PC-9 (cell line): ENCODE results near the gene SLCO4A1. TPM values are rescaled to one million over a fixed set of nuclear protein-coding genes. Genes with fewer than 3 reads are reported as not detected.

Source experiments
- BruUV-seq: library from RNA; stranded (reverse); fragments of 400-500 nt; replicated peaks from 2 replicates; lab custom pipeline; 2021; lab: Mats Ljungman, UMichigan
- CTCF ChIA-PET: fragments of 300-600 bp; sonication (Branson Sonifier 250); formaldehyde crosslinking; loops from one replicate; lab custom pipeline; 2022; ENCODE audit warnings: antibody characterized with exemption; lab: Charles Lee
- POLR2A ChIA-PET: fragments of 300-600 bp; sonication (Branson Sonifier 250); formaldehyde crosslinking; loops from one replicate; lab custom pipeline; 2022; ENCODE audit warnings: antibody characterized with exemption; ENCODE audit not compliant: unreplicated experiment; lab: Charles Lee
- DNase-seq, 2 experiments: peaks; one replicate each; pipeline versions ENCODE4 v3.0.0 to v3.0.0-alpha.2; 2015 to 2022; ENCODE audit warnings: mixed read lengths in 1 of 2
- H2AFZ ChIP-seq: fragments of 200-600 bp; sonication (generic); 2 replicates; pipeline ENCODE4 v1.8.1; 2017; ENCODE audit warnings: antibody characterized with exemption
- H3F3A ChIP-seq: fragments of 200-600 bp; sonication (generic); 2 replicates; pipeline ENCODE4 v1.8.1; 2017; ENCODE audit warnings: antibody characterized with exemption, mild to moderate bottlenecking, low read depth; ENCODE audit not compliant: insufficient read depth
- H3K27ac ChIP-seq: fragments of 200-600 bp; sonication (generic); 2 replicates; pipeline ENCODE4 v1.6.1; 2016; ENCODE audit warnings: mixed run types
- H3K27me3 ChIP-seq: fragments of 200-600 bp; sonication (generic); 2 replicates; pipeline ENCODE4 v1.6.1; 2016; ENCODE audit warnings: low read depth, mixed run types; ENCODE audit not compliant: insufficient read depth
- H3K36me3 ChIP-seq: fragments of 200-600 bp; sonication (generic); 2 replicates; pipeline ENCODE4 v1.6.1; 2016; ENCODE audit warnings: low read depth, mixed run types
- H3K4me1 ChIP-seq: fragments of 200-600 bp; sonication (generic); replicated peaks from 2 replicates; pipeline ENCODE4 v1.6.1; 2016; ENCODE audit warnings: mixed run types; ENCODE audit not compliant: insufficient read depth
- H3K4me2 ChIP-seq: fragments of 200-600 bp; sonication (generic); 2 replicates; pipeline ENCODE4 v1.6.1; 2017; ENCODE audit warnings: mixed run types
- H3K4me3 ChIP-seq: fragments of 200-600 bp; sonication (generic); 2 replicates; pipeline ENCODE4 v1.6.1; 2016; ENCODE audit warnings: mixed run types
- H3K79me2 ChIP-seq: fragments of 200-600 bp; sonication (generic); 2 replicates; pipeline ENCODE4 v1.6.1; 2017; ENCODE audit warnings: low read depth, mixed run types
- H3K9me2 ChIP-seq: fragments of 200-600 bp; sonication (generic); 2 replicates; pipeline ENCODE4 v1.8.1; 2017; ENCODE audit warnings: mild to moderate bottlenecking; ENCODE audit not compliant: insufficient read depth
- H3K9me3 ChIP-seq: fragments of 200-600 bp; sonication (generic); 2 replicates; pipeline ENCODE4 v1.8.1; 2016; ENCODE audit warnings: low read depth; ENCODE audit not compliant: insufficient read depth
- H4K20me1 ChIP-seq: fragments of 200-600 bp; sonication (generic); 2 replicates; pipeline ENCODE4 v1.8.1; 2017; ENCODE audit not compliant: insufficient read depth
- CTCF ChIP-seq: fragments of 200-600 bp; sonication (generic); conservative IDR thresholded peaks from 2 replicates; pipeline ENCODE4 v1.6.1; 2017; ENCODE audit warnings: mixed run types, antibody characterized with exemption, mild to moderate bottlenecking, moderate library complexity
- EZH2 ChIP-seq: fragments of 200-600 bp; sonication (generic); IDR thresholded peaks from 2 replicates; pipeline ENCODE4 v1.8.0; 2017; ENCODE audit warnings: antibody characterized with exemption, low read depth
- intact Hi-C: fragments of 100-400 bp; cut with micrococcal nuclease; formaldehyde crosslinking; loops from one replicate; pipeline ENCODE4 v1.10.0; 2022; ENCODE audit not compliant: unreplicated experiment
- total RNA-seq: library from RNA; stranded (reverse); gene quantifications from 2 replicates; pipeline ENCODE4 v1.2.3, GENCODE V29; 2021

Gene SLCO4A1
- total RNA-seq, 1 experiment from 2014 or later: 19.3 TPM

GRCh38 chr20:62604796-62605195 is 37.5 kb upstream of the SLCO4A1 start:
- Histone ChIP-seq H2AFZ (no peak overlapping the region), H3K36me3 (no peaks in the 10 kb centered on the region), H3K9me2 (no peaks in the 10 kb centered on the region), H3K4me2 (no peak overlapping the region), H3F3A (peaks cover 3% of the 10 kb centered on the region; the same call in 1 of the 2 replicates), H4K20me1 (no peaks in the 10 kb centered on the region), H3K79me2 (no peaks in the 10 kb centered on the region), H3K27ac (no peak overlapping the region), H3K27me3 (peaks cover 20% of the 10 kb centered on the region), H3K4me3 (no peak overlapping the region), H3K9me3 (no peaks in the 10 kb centered on the region), H3K4me1 (peaks cover 22% of the 10 kb centered on the region)
- ChIA-PET CTCF (no interaction called here), POLR2A (no interaction called here)
- no TSS peak for BruUV-seq
- intact Hi-C loops: loop anchor here (5.0 kb wide), 1 partner anchor 87 kb away; no protein-coding TSS in a partner anchor
- TF ChIP-seq CTCF (no peak), EZH2 (no peak)
- DNase-seq: no peak

- no peak for DNase-seq
- H3K9me3 ChIP-seq: no peaks in the 10 kb centered on the region
- H3K9me2 ChIP-seq: no peaks in the 10 kb centered on the region
- H2AFZ ChIP-seq: no peak overlapping the region
- H4K20me1 ChIP-seq: no peaks in the 10 kb centered on the region
- H3K4me1 ChIP-seq: peaks cover 22% of the 10 kb centered on the region
- ChIA-PET POLR2A (no interaction called here), CTCF (no interaction called here)
- TF ChIP-seq EZH2: no peak
- no peak for TF ChIP-seq CTCF
- H3K27ac ChIP-seq: no peak overlapping the region
- BruUV-seq: no TSS peak
- peaks cover 21% of the 10 kb centered on the region for H3K27me3 ChIP-seq
- H3F3A ChIP-seq: peaks cover 3% of the 10 kb centered on the region; the same call in 1 of the 2 replicates
- no peak overlapping the region for H3K4me2 ChIP-seq
- no peaks in the 10 kb centered on the region for H3K36me3 ChIP-seq
- intact Hi-C loops: no loop called here
- H3K4me3 ChIP-seq: no peak overlapping the region
- no peaks in the 10 kb centered on the region for H3K79me2 ChIP-seq
Observed at GRCh38 chr20:62605236-62605943, 36.9 kb upstream of the SLCO4A1 start.

- Histone ChIP-seq H3K9me3 (no peaks in the 10 kb centered on the region), H3F3A (peaks cover 3% of the 10 kb centered on the region; the same call in 1 of the 2 replicates), H3K27me3 (peaks cover 27% of the 10 kb centered on the region), H4K20me1 (no peaks in the 10 kb centered on the region), H3K79me2 (no peaks in the 10 kb centered on the region), H3K27ac (no peak overlapping the region), H3K9me2 (no peaks in the 10 kb centered on the region), H3K4me2 (peak overlapping the region; percentile 63), H3K4me1 (peaks cover 22% of the 10 kb centered on the region), H3K36me3 (no peaks in the 10 kb centered on the region), H3K4me3 (no peak overlapping the region), H2AFZ (no peak overlapping the region)
- intact Hi-C loops: no loop called here
- ChIA-PET CTCF (no interaction called here), POLR2A (no interaction called here)
- no peak for DNase-seq
- BruUV-seq: no TSS peak
- TF ChIP-seq CTCF: no peak
- no peak for TF ChIP-seq EZH2
Observed at GRCh38 chr20:62606016-62606415, 36.3 kb upstream of the SLCO4A1 start.
